Eye (tissue), 1 donor: ENCODE measurements around the gene TMEM50A.
"Not testable (repeated sequence)": the region's sequence is repeated elsewhere in the genome, so short reads cannot be mapped to it uniquely, and the experiment has no call there.

Source experiments
- DNase-seq: peaks from one replicate; pipeline ENCODE4 v3.0.0-alpha.2; 2015

TMEM50A gene

DNA sequence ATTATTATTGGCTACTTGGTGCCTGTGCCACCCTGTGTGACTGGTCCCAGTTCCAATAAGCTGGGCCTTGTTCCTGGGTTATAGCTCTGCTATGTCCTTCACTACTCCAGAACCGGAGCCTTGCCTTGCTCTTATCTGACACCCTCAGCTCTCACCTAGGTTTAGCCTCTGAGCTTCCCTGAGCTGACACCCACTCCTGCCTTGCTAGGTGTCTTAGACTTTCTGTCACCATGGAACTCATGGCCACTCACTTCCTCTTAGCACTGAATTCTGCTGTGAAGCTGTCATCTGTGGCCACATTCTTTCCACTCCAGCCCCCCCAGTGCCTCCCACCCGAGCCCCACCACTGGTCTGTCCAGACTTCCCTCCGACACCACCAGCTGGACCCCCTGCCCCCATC, 51.6 kb downstream of the TMEM50A start:
- DNase-seq = not testable (repeated sequence)

DNA sequence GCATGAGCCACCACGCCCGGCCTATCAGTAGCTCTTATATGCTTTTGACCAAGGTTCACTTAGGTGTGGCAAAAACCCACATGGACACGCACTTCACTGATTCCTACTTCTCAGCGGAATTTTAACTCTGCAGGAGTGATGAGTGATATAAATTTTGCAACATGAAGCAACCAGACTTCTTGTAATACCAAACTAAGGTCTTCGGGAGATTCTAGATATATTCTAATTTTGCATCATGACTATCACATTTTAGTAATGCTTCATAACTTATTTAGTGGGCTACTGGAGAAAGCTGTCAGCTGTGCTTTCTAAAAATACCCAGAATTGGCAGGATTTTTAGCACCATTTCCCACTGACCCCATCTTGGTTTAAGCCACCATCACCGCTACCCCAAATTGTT, 54.7 kb downstream of the TMEM50A start:
- DNase-seq = no peak

DNA sequence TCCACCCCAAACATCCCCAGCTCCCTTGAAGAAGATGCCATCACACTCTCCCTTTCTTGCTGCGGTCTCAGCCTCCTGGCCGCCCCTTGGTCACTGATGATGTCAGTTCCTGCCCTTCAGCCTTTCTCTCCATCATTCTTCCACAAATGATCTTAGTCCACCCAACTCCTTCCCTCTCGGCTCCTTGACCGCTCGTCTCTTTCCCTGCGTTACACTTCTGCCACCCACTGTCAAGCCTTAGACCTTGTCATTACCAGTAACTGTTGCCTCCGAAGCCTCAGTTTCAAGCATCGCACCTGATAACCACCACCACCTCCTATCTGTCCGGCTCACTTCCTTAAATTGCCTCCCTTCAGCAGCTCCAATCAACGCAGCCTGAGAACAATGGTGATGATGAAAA, 59.4 kb downstream of the TMEM50A start:
- not testable (repeated sequence) for DNase-seq

DNA sequence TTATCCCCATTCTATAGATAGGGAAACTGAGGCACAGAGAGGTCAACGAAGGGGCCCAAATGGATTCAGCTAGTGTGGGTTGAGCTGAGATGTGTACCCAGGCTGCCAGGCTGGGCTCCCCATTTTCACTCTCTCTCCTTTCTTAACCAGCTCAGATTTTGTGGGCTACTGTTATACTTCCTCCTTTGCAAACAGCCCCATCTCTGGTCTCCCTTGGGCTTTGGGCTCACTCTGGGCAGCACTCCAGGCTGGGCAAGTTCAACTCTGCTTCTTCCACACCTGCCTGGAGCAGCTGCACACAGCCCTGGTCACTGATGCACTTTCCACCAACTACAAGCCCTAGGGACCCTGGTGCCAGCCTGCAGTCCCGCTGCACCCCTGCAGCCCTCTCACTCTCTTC, 59.9 kb downstream of the TMEM50A start:
- DNase-seq = not testable (repeated sequence)

DNA sequence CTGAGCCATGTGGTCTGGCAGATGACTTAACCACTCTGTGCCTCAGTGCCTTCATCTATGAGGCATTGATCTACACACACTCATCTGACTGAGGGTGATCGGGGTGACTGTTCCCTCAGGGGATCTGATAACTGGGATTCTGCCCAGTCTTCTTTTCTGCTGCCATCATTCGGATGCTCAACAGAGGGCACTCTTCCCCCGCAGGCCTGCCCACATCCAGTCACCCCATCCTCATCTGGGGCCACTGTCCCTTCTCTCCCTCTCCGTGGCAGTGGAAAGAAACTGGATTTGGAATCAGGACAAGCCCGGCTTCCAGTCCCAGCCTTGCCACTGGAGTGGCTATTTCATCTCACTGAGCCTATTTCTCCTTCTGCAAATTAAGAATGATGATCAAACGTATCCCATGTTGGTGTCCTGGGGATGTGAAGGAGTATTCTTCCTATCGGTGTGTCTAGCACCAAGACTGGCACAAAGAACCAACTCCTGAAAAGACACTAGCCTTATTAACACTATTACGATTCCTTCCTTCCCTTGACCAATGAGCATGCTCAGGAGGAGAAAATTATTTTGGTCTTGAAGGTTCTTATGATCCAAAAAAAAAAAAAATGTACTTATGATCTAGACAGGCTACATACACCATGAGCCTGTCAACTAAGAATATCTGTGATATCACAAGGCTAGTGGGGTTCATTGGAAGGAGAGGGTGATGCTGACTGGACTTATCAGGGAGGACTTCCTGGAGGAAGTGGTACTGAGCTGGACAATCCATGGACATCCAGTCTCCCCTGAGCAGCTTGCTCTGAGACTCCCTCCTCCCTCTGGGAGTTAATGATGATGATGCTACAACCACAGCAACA, 65.0 kb downstream of the TMEM50A start:
- not testable (repeated sequence) for DNase-seq

DNA sequence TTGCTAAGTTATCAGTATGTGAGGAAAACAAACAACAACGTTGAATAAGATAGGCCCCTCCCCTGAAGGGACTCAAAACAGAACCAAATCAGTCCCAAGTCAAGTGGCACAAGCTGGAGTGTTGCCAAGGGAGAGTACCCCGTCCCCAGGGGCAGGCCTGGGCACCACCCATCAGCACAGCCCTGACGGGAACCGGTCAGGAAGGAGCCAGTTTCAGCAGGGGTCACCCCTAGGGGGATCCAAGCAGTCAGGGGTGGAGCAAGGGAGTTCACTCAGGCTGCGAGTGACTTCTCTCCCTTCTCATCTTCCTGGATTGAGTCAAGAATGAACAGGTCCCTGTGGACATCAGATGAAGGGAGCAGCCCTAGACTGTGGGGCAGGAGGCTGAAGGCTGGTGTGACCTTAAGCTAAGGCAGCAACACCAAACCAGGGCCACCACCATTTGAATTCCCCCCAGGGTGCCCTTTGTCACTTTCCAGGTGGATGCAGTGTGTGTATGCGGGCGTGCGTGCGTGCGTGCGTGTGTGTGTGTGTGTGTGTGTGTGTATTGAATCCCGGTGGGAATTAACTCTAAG, 67.7 kb downstream of the TMEM50A start:
- not testable (repeated sequence) for DNase-seq

DNA sequence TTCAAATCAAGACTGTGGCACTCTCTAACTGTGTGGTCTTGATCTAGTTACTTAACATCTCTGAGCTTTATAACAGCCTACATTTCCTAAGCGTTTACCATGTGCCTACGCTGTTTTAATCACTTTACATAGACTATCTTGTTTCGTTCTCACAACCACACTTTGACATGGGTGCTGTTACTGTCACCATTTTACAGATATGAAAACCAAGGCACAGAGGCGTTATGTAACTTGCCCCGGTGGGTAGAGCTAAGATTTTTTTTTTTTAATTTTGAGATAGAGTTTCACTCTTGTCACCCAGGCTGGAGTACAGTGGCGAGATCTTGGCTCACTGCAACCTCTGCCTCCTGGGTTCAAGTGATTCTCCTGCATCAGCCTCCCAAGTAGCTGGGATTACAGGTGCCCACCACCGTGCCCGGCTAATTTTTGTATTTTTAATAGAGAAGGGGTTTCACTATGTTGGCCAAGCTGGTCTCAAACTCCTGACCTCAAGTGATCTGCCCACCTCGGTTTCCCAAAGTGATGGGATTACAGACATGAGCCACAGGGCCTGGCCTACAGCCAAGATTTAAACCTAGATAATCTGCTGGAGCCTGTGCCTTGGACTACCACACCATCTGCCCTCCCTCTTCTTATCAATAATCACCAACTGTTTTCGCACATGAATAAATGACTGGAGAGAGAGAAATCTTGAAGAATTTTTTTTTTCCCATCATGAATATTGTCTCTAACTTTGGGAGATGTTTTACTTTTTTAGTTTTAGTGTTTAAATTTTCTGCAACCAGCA, 71.7 kb downstream of the TMEM50A start:
- not testable (repeated sequence) for DNase-seq
